Upper lobe of left lung (tissue), 6 donors: Measurements from ENCODE around the gene CFAP251. TPM values are rescaled to one million over a fixed set of nuclear protein-coding genes. Genes with fewer than 3 reads are reported as not detected.

Experiments
- ATAC-seq, 2 donors: fragments of 200-7000 bp; cut with Tn5 transposase; one replicate each; pipeline ENCODE4 v1.9.1; 2022; ENCODE audit warnings: mild to moderate bottlenecking in 2 of 2, moderate library complexity in 2 of 2; ENCODE audit not compliant: low FRiP score in 2 of 2
- DNase-seq, 2 donors: peaks; one replicate each; pipeline ENCODE4 v3.0.0-alpha.2; 2019 to 2020
- H3K27ac ChIP-seq, 4 donors: fragments of 200-600 bp; sonication (generic); one replicate each; pipeline ENCODE4 v1.5.1; 2016 to 2019
- H3K27me3 ChIP-seq, 4 donors: fragments of 200-600 bp; sonication (generic); one replicate each; pipeline ENCODE4 v1.5.1; 2017 to 2019
- H3K36me3 ChIP-seq, 4 donors: fragments of 200-600 bp; sonication (generic); one replicate each; pipeline ENCODE4 v1.5.1; 2016 to 2019
- H3K4me1 ChIP-seq, 4 donors: fragments of 200-600 bp; sonication (generic); one replicate each; pipeline ENCODE4 v1.5.1; 2018 to 2019
- H3K4me3 ChIP-seq, 4 donors: fragments of 200-600 bp; sonication (generic); one replicate each; pipeline ENCODE4 v1.5.1; 2017 to 2019; ENCODE audit warnings: mild to moderate bottlenecking in 2 of 4, moderate library complexity in 1 of 4
- H3K9me3 ChIP-seq, 4 donors: fragments of 200-600 bp; sonication (generic); one replicate each; pipeline ENCODE4 v1.5.1; 2018 to 2019
- CTCF ChIP-seq, 6 experiments: fragments of 450-650 bp in 4 of 6; fragments of 200-600 bp in 2 of 6; sonication (generic) in 2 of 6; IDR thresholded peaks; one replicate each; pipeline ENCODE4 v1.5.1; 2016 to 2019; ENCODE audit warnings: antibody characterized with exemption in 6 of 6
- EP300 ChIP-seq, 4 donors: sonication (generic); formaldehyde crosslinking; IDR thresholded peaks; one replicate each; pipeline ENCODE4 v1.5.1; 2017; ENCODE audit warnings: antibody characterized with exemption in 4 of 4, control low read depth in 2 of 4
- POLR2A ChIP-seq, 4 donors: fragments of 450-650 bp; IDR thresholded peaks; one replicate each; pipeline ENCODE4 v1.5.1; 2016 to 2017; ENCODE audit warnings: antibody characterized with exemption in 4 of 4, mild to moderate bottlenecking in 2 of 4
- POLR2AphosphoS5 ChIP-seq, 2 donors: sonication (generic); formaldehyde crosslinking; IDR thresholded peaks; one replicate each; pipeline ENCODE4 v1.5.1; 2017; ENCODE audit warnings: antibody characterized with exemption in 2 of 2
- WGBS, 2 donors: methylation state at CpG; one replicate each; pipeline ENCODE4 v1.1.5; 2017 to 2018; 5-methylcytosine and 5-hydroxymethylcytosine counted together
- total RNA-seq, 6 donors: library from RNA; depleted of rRNA in 4 of 6; stranded (reverse); fragments of >200 nt in 4 of 6; gene quantifications; one replicate each; pipeline versions ENCODE4 v1.1.0 to v1.2.1, GENCODE V29; 2016 to 2021
- donor health status: DM: no; HTN: no; CAD: no; lungs with moderate emphysema.
- donor health status: DM: no; HTN: yes; CAD: no; lungs with severe emphysema.

Gene CFAP251
- total RNA-seq, 6 donors from 2014 or later, result 3.1 to 65.1 (median 12.7) TPM

- H3K4me3 ChIP-seq, result no peak overlapping the region
- H3K9me3 ChIP-seq, result no peaks in the 10 kb centered on the region
- H3K27me3 ChIP-seq, result no peaks in the 10 kb centered on the region
- H3K27ac ChIP-seq, result no peak overlapping the region
- no peaks in the 10 kb centered on the region for H3K36me3 ChIP-seq
- TF ChIP-seq POLR2AphosphoS5 (IDR thresholded peaks at IDR 0.05) (no peak), EP300 (IDR thresholded peaks at IDR 0.05) (no peak), CTCF (IDR thresholded peaks at IDR 0.05) (no peak), POLR2A (IDR thresholded peaks at IDR 0.05) (no peak)
- ATAC-seq (no peak), DNase-seq (no peak)
- 51 to 68% methylated on average over 9 of the region's 9 CpGs for WGBS, 2 donors
- peaks cover 0 to 3% (median 0%) of the 10 kb centered on the region in 4 donors for H3K4me1 ChIP-seq
Observed at GRCh38 chr12:121964813-121965643, 46.6 kb downstream of the CFAP251 start.

GRCh38 chr12:121966959-121967358 lies 48.6 kb downstream of the CFAP251 start:
- H3K36me3 ChIP-seq, result no peaks in the 10 kb centered on the region
- ATAC-seq (no peak), DNase-seq (no peak)
- TF ChIP-seq CTCF (IDR thresholded peaks at IDR 0.05) (no peak), POLR2A (IDR thresholded peaks at IDR 0.05) (no peak), EP300 (IDR thresholded peaks at IDR 0.05) (no peak), POLR2AphosphoS5 (IDR thresholded peaks at IDR 0.05) (no peak)
- 94 to 95% methylated on average over 4 to 5 of the region's 5 CpGs for WGBS, 2 donors
- H3K27me3 ChIP-seq, result no peaks in the 10 kb centered on the region
- no peak overlapping the region for H3K27ac ChIP-seq
- no peaks in the 10 kb centered on the region for H3K9me3 ChIP-seq
- peaks cover 0 to 3% (median 0%) of the 10 kb centered on the region in 4 donors for H3K4me1 ChIP-seq
- H3K4me3 ChIP-seq, result no peak overlapping the region

- no peaks in the 10 kb centered on the region for H3K36me3 ChIP-seq
- no peak for TF ChIP-seq POLR2A (IDR thresholded peaks at IDR 0.05)
- TF ChIP-seq EP300 (IDR thresholded peaks at IDR 0.05), result no peak
- no peak for TF ChIP-seq CTCF (IDR thresholded peaks at IDR 0.05)
- TF ChIP-seq POLR2AphosphoS5 (IDR thresholded peaks at IDR 0.05), result no peak
- DNase-seq, result peak in 1 of 2 donors; percentile 44
- no peaks in the 10 kb centered on the region for H3K27me3 ChIP-seq
- peaks cover 0 to 6% (median 0%) of the 10 kb centered on the region in 4 donors for H3K9me3 ChIP-seq
- ATAC-seq, result peak; percentile 53 to 67
- H3K27ac ChIP-seq, result no peak overlapping the region
- peaks cover 0 to 3% (median 0%) of the 10 kb centered on the region in 4 donors for H3K4me1 ChIP-seq
- WGBS, 2 donors, result 81 to 83% methylated on average over 10 of the region's 10 CpGs
- H3K4me3 ChIP-seq, result no peak overlapping the region
Observed at GRCh38 chr12:121968876-121969275, 50.5 kb downstream of the CFAP251 start.

GRCh38 chr12:121969726-121970125 lies 51.3 kb downstream of the CFAP251 start:
- no peak for ATAC-seq
- 69 to 74% methylated on average over 4 of the region's 4 CpGs for WGBS, 2 donors

More at GRCh38 chr12:121969726-121970125, 51.3 kb downstream of the CFAP251 start:
- TF ChIP-seq CTCF (IDR thresholded peaks at IDR 0.05) (no peak), POLR2A (IDR thresholded peaks at IDR 0.05) (no peak), EP300 (IDR thresholded peaks at IDR 0.05) (no peak), POLR2AphosphoS5 (IDR thresholded peaks at IDR 0.05) (no peak)
- H3K4me3 ChIP-seq, result no peak overlapping the region
- H3K27me3 ChIP-seq, result no peaks in the 10 kb centered on the region
- no peak for DNase-seq
- no peaks in the 10 kb centered on the region for H3K36me3 ChIP-seq
- H3K9me3 ChIP-seq, result peaks cover 0 to 6% (median 0%) of the 10 kb centered on the region in 4 donors
- peaks cover 0 to 3% (median 0%) of the 10 kb centered on the region in 4 donors for H3K4me1 ChIP-seq
- no peak overlapping the region for H3K27ac ChIP-seq
